ENCODE data around the gene PPM1N.
A peak's percentile ranks its signal among the peaks of the same experiment; 100 is the strongest.

Gene PPM1N, protein sequence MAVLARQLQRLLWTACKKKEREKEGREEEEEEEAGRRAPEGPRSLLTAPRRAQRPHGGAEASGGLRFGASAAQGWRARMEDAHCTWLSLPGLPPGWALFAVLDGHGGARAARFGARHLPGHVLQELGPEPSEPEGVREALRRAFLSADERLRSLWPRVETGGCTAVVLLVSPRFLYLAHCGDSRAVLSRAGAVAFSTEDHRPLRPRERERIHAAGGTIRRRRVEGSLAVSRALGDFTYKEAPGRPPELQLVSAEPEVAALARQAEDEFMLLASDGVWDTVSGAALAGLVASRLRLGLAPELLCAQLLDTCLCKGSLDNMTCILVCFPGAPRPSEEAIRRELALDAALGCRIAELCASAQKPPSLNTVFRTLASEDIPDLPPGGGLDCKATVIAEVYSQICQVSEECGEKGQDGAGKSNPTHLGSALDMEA

DNA sequence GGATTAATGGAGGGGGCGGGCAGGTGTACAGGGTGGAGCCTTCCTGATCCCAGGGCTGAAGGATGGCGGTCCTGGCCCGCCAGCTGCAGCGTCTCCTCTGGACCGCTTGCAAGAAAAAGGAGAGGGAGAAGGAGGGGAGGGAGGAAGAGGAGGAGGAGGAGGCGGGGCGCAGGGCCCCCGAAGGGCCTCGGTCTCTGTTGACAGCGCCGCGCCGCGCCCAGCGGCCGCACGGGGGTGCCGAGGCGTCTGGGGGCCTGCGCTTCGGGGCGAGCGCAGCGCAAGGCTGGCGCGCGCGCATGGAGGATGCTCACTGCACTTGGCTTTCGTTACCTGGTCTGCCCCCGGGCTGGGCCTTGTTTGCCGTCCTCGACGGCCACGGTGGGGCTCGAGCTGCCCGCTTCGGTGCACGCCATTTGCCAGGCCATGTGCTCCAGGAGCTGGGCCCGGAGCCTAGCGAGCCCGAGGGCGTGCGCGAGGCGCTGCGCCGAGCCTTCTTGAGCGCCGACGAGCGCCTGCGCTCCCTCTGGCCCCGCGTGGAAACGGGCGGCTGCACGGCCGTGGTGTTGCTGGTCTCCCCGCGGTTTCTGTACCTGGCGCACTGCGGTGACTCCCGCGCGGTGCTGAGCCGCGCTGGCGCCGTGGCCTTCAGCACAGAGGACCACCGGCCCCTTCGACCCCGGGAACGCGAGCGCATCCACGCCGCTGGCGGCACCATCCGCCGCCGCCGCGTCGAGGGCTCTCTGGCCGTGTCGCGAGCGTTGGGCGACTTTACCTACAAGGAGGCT, at the start of gene PPM1N:
Gene PPM1N (plus strand): TSS at position 33 of the 785 bp plus-strand sequence. CDS start 30 bp downstream, at position 63.
- peak; percentile 78 for DNase-seq (ENCODE audit: low spot score)

DNA sequence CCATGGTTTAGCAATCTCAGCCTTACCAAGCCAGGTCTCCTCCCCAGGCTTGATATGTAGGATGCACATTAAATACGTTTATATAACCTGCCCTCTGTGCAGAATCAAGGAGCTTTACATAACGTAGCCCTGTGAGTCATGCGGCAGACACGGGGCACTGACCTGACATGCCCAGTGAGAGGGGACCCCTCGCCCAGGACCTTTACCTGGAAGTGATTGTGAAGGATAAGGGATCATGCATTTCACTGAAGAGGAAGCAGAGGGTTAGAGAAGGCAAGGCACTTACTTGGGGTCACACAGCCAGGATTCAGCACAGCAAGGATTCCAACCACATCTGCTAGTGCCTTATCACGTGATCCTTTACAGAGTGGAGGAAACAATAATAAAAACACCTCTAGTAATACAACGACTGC, 49.4 kb upstream of the PPM1N start:
- no peak for DNase-seq (ENCODE audit: low spot score)

DNA sequence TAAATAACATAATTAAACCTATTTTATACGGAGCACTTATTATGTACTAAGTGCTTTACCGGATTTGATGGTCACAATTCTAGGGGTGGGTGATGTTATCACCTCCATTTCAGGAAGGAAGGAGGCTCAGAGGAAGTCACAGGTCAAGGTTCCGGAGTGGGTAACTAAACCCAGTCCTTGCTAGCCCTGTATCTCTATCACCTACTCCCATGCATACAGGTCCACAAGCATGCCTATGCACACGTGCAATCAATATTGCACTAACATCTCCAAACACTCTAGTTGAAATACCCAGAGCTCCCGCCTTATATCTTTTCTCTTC, 48.3 kb upstream of the PPM1N start:
- DNase-seq (ENCODE audit: low spot score), result no peak

DNA sequence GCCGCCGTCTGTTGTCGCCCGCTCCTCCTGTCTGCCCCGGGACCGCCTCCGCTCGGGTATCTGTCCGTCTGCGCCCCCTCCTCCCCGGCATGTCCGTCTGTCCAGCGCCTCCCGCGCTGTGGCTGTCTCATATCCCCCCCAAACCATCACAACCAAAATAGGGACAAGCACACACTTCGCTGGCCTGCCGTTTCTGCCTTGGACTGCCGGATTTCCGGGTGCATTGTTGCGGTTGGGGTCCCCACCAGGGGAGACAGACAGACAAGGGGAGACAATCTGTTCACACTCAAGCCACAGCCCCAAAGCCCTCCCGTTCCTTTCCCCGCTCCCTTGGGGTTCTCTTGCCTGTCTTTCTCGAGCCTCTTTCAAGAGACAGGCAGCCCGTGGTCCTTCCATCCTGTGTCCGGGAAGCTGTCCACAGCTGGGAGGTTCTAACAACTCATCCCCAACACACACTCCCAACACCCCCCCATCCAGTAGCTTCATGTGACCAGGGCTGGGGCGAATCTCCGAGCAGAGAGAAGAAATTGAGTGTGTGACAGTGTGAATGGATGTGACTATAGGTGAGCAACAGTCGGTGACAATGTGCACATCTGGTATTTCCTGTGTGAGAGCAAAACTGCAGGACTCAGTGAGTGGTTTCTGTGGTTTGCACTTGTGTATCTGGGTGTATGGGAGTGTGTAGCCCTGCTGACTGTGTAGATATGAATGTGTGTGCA, 47.0 kb upstream of the PPM1N start:
- DNase-seq (ENCODE audit: low spot score), result peak; percentile 14

DNA sequence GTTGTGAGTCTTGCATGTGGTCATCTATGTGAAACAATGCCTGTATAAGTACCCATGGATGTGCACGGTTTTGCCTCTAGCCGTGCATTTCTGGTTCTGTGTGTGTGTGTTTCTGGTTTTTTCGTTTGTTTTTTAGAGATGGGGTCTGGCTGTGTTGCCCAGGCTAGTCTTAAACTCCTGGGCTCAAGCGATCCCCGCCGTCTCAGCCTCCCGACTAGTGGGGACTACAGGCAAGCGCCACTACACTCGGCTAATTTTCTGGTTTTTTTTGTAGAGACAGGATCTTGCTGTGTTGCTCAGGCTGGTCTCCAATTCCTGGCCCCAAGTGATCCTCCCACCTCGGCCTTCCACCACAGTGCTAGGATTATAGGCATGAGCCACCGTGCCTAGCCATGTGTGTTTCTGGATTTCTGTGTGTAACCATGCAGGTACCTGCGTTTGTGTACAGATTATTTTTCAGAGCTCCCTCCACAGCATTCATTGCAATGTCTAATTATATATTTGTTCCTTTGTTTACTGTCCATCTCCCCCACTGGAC, 46.3 kb upstream of the PPM1N start:
- DNase-seq (ENCODE audit: low spot score), result no peak

DNA sequence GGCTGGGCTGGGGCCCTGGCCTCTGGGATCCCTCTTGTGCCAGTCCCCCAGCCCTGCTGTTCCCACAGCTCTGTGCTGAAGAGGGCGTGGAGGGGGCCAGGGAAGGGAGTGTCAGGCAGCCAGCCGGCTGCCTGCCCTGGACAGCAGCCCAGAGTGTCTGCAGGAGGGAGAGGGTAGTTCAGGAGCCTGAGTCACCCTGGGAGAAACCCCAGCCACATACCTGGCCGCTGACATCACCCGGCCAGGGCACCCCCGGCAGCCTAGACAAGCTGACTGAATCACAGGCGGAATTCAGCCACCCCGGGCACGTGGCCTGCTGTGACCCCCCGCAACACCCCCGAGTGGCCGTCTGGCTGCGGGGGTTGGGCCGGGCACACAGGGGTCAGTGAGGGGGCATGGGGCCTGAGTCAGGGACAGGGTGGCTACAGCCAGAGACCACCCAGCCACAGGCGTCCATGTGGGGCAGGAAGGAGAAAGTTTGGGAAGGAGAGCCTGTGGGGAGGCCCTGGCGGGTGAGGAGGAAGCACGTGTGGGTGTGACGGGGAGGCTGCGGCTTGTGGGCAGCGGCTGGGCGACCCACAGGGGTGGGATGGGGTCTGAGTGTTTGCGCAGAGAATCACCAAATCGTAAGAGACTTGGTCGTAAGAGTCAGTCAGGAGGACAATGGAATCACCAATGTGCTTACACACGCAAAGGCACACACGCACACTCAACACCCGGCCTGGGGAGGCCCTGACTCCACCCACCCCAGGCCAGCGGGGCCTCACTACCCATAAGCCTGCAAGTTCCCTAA, 42.3 kb upstream of the PPM1N start:
- DNase-seq (ENCODE audit: low spot score), result no peak

DNA sequence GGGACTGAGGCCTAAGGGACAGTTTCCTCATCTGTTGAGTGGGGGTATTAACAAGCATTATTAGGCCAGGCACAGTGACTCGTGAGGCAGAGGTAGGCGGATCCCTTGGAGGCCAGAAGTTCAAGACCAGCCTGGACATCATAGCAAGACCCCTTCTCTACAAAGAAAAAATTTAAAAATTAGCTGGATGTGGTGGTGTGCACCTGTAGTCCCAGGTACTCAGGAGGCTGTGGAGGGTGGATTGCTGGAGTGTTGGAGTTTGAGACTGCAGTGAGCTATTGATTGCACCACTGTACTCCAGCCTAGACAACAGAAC, 41.8 kb upstream of the PPM1N start:
- no peak for DNase-seq (ENCODE audit: low spot score)

DNA sequence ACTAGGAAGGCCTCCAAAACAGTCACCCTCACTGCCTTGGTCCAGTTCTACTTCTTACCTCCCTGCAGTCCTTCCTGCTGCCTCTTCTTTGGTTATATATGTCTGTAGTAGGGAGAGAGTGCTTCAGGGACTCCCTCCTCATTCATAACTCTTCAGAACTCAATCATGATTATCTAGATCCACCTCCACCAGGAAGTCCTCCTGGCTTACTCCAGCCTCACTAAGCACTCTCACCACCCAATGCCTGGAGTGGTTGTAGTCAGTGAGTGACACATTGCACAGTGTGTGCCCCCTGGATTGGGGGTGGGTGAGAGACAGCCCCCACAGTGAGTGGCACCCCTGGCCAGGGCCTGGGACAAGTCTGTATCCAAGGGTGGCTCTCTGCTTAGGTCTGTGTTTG, 40.5 kb upstream of the PPM1N start:
- DNase-seq (ENCODE audit: low spot score), result no peak

DNA sequence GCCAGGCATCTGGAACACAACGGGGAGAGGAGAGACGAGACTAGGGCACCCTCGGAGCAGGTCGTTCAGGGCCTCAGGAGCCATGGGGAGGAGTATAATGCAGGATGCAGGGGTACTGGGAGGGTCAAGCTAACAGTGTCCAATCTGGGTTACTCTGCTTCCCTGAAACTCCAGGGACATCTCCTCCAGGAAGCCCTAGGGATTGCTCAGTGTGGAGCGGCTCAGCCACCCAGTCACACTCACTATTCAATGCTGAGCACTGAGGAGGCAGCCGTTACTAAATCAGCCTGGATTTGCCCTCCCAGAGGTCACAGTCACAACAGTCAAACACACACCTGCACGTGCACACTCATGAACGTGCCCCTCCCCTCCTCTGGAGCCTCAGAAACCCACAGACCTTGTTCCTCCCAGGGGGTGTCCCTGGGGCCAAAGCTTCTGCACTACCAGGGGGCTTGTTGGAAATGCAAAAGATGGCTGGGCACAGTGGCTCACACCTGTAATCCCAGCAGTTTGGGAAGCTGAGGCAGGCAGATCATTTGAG, 37.4 kb upstream of the PPM1N start:
- no peak for DNase-seq (ENCODE audit: low spot score)

DNA sequence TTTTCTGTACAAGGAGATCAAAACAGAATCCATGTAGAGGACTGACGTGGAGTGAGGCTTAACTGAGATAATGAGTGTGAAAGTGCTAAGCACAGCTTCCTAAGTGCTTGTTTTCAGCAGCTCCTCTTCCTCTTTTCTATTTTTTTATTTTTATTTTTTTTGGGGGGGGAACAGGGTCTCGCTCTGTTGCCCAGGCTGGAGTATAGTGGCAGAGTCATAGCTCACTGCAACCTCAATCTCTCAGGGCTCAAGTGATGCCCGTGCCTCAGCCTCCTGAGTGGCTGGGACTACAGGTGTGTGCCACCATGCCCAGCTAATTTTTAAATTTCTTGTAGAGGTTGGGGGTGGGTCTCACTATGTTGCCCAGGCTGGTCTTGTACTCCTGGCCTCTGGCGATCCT, 36.1 kb upstream of the PPM1N start:
- no peak for DNase-seq (ENCODE audit: low spot score)

DNA sequence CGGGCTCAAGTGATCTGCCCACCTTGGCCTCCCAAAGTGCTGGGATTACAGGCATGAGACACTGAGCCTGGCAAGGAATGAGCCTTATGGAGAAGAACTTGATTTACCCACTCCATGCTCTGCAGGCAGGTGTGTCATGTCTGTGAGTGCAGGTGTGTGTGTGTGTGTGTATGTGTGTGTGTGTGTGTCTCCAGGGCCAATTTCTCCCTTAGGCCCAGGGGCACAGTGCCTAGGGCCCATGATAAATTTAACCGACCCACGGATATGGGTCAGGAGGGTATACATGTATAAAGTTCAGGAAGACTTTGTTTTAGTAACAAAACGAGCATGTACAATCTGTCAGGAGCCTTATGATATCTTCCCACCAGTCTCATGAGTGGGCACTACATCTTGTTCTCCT, 35.0 kb upstream of the PPM1N start:
- DNase-seq (ENCODE audit: low spot score), result no peak

DNA sequence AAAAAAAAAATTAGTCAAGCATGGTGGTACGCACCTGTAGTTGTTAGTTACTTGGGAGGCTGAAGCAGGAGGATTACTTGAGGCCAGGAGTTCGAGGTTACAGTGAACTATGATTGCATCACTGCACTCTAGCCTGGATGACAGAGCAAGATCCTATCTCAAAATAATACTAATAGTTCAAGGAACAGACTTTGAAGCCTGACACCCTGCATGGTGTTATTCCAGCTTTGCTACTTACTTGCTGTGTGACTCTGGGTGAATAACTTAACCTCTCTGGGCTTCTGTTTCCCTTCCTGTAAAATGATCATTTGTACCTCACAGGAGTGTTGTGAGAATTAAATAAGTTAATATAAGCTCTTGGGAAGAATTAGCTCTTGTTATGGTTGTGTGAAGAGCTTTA, 34.0 kb upstream of the PPM1N start:
- DNase-seq (ENCODE audit: low spot score), result no peak

DNA sequence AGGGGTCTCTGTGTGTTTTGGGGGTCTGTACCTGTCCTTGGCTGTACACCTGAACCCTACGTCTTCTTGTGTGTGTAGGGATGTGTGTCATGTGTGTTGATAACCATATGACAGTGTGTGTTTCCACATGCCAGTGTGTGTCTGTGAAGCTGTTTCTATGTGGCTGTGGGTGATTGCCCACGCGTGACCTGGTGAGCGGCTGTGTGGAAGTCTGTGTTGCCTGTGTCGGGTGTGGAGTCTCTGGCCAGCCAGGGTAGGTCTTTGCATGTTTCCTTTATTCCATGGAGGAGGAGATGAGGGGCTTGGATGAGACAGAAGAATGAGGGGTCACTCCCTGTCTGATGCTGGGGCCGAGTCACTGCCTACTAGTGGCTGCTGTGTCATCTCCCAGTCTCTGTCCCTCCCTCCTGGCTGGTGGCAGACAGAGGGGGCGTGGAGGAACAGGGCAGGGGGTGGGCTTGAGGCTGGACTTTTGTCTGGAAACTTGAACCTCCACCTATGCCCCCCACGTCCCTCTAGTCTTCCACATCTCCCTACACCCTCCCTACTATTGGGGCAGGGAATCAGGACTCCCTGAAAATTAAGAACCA, 33.3 kb upstream of the PPM1N start:
- no peak for DNase-seq (ENCODE audit: low spot score)

DNA sequence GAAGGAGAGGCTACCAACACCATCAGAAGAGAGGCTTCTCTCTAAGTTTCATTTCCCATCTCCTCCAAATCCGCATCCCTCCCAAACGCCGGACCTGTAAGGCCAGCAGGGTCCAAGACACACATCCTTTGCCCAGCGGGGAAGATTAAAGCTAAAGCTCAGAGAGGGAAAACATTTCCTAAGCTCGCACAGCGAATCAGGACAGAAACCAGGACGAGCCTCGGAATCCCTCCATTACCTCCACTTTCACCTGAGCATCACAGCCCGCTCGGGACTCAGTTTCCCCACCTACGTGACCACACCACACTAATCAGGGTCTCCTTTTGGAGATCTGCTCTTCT, 31.2 kb upstream of the PPM1N start:
- DNase-seq (ENCODE audit: low spot score), result no peak

DNA sequence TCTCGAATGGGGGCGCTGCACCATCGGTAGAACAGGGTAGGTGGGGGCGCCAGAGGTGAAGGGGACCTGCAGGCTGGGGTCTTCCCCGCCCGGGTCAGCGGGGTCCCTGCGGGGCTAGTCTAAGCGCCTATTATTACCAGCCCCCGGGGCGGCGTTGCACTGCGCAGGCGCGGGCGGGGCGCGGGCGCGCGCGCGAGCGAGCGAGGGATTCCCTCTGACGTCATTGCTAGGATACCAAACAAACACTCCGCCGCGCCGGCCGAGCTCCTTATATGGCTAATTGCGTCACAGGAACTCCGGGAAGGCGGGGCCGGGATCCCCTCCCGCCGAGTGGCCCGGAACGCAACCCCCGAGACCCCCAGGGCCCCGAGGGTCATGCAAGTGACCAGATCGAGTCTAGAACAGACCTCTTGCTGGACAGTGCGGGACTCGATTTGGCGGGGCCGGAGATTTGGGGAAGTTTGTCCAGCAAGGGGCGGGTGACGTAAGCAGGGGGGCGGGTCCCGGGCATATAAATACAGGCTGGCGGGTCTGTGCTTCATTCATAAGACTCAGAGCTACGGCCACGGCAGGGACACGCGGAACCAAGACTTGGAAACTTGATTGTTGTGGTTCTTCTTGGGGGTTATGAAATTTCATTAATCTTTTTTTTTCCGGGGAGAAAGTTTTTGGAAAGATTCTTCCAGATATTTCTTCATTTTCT, 30.6 kb upstream of the PPM1N start, which contains the start of gene FOSB:
Gene FOSB (plus strand): TSS at position 541 of the 703 bp plus-strand sequence. CDS start 591 bp downstream, outside the sequence.
- peak; percentile 93 for DNase-seq (ENCODE audit: low spot score)

DNA sequence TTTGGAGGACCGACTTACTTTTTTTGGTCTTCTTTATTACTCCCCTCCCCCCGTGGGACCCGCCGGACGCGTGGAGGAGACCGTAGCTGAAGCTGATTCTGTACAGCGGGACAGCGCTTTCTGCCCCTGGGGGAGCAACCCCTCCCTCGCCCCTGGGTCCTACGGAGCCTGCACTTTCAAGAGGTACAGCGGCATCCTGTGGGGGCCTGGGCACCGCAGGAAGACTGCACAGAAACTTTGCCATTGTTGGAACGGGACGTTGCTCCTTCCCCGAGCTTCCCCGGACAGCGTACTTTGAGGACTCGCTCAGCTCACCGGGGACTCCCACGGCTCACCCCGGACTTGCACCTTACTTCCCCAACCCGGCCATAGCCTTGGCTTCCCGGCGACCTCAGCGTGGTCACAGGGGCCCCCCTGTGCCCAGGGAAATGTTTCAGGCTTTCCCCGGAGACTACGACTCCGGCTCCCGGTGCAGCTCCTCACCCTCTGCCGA, 30.0 kb upstream of the PPM1N start:
- DNase-seq (ENCODE audit: low spot score), result peak; percentile 16

DNA sequence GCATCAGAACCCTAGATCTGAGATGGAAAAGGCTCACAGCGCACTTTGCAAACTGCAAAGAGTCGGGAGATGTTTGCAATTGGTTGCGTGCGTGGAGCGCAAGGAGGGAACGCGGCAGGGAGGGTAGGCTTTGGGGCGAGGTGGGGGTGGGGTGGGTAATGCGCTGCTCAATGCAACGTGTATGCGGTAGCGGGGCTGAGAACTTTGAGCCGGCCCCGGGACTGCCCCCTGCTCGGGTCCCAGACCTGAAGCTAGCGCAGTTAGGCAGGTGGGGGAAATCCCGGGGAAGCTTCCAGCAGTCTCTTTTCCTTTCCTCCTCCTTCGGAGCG, 29.5 kb upstream of the PPM1N start:
- DNase-seq (ENCODE audit: low spot score), result peak; percentile 69

DNA sequence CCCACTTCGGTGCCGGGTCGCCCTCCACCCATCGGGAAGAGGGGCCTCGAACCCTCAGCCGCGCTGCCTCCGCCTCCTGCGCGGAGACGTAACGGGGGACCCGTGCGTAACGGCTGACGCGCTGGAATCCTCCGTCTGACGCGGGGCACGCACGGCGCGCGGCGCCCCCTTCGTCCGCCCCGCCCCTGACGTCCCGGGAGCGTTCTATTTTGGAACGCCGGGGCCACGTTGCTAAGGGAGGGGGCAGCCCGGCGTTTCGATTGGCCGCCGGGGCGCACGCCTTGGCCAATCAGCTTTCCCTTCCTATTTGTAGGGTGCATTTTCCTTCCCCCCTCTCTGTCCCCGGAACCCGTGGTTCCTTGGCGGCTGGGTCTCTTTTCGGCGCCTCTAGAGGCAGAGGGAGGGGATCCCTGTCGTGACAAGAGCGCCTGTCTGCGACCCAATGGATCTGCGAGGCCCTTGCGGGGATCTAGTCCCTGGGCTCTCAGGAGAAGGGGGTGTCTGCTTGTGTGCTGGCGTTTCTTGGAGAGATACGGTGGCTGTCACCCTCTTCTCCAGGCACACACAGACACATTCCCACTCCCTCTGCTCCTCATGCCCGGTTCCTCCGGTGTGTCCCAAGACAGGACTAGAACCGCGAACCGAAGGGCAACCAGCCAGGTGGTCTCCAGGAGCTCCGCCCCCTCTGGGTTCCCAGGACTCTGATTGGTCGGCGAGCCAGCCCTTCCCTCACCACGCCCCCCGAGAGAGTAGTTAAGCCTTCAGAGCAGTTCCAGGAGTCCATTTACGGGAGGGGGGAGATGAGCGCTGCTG, 28.9 kb upstream of the PPM1N start:
- DNase-seq (ENCODE audit: low spot score), result peak; percentile 93

DNA sequence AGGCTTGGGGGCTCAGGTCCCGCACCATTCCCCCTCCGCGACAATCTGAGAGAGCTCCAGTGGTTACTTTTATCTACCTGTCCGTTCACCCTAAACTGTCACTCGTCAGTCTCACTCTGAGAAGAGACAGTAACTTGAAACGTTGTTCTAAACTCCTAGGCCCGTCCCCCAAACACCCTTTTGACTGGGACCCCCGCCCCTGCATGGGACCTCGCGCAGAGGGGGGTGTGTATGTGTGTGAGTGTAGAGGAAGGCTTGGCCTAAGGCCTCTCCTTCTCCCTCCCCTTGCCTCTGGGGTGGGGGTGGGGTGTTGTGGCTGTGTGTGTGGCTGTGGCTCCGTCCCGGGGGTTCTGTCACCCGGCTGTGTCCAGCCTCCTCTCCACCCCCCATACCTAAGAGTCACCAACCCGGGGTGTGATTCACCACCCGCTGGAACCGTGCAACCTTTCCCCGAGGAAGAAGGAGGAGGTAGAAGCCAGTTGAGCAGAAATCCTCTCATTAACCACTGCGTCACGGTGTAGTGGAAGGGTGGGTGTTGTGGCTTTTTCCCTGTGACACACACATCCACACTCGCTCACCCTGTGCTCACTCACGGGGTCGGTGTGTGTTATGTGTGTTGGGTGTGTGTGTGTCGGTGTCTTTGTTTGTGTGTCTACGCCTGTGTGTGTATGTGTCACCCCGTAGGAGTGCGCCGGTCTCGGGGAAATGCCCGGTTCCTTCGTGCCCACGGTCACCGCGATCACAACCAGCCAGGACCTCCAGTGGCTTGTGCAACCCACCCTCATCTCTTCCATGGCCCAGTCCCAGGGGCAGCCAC, 28.1 kb upstream of the PPM1N start:
- peak; percentile 39 for DNase-seq (ENCODE audit: low spot score)

Data from germinal center (tissue), 1 donor.